Neural cell (in vitro differentiated cells): ENCODE measurements around the gene EPHA5. TPM values are rescaled to one million over a fixed set of nuclear protein-coding genes. Genes with fewer than 3 reads are reported as not detected.

Experiments
- H2AFZ ChIP-seq: fragments of 200-600, 300-800 bp; sonication (generic), shearing (Covaris generic); 2 replicates; pipeline ENCODE4 v1.6.0; 2014; ENCODE audit warnings: low read depth, mild to moderate bottlenecking, antibody characterized with exemption, low read length, moderate library complexity
- H3F3A ChIP-seq: fragments of 200-600 bp; shearing (Covaris generic); 2 replicates; pipeline ENCODE4 v1.6.1; 2016; ENCODE audit warnings: mild to moderate bottlenecking, moderate library complexity, mixed read lengths, antibody characterized with exemption, low read length; ENCODE audit not compliant: insufficient read depth, poor library complexity, severe bottlenecking
- H3K27ac ChIP-seq: fragments of 200-600, 300-800 bp; sonication (generic), shearing (Covaris generic); 2 replicates; pipeline ENCODE4 v1.5.1; 2014; ENCODE audit warnings: mild to moderate bottlenecking, low read length, moderate library complexity
- H3K27me3 ChIP-seq: fragments of 300-800, 200-600 bp; sonication (generic), shearing (Covaris generic); 2 replicates; pipeline ENCODE4 v1.6.0; 2014; ENCODE audit warnings: mild to moderate bottlenecking, low read depth, low read length, moderate library complexity; ENCODE audit not compliant: insufficient read depth
- H3K36me3 ChIP-seq: fragments of 300-800, 200-600 bp; sonication (generic), shearing (Covaris generic); 2 replicates; pipeline ENCODE4 v1.5.1; 2014; ENCODE audit warnings: mild to moderate bottlenecking, antibody characterized with exemption, low read length, moderate library complexity; ENCODE audit not compliant: insufficient read depth
- H3K4me2 ChIP-seq: fragments of 300-800, 200-600 bp; sonication (generic), shearing (Covaris generic); 2 replicates; pipeline ENCODE4 v1.6.0; 2014; ENCODE audit warnings: mild to moderate bottlenecking, low read length
- H3K4me3 ChIP-seq: fragments of 300-800, 200-600 bp; sonication (generic), shearing (Covaris generic); 2 replicates; pipeline ENCODE4 v1.5.1; 2014; ENCODE audit warnings: mild to moderate bottlenecking, low read length, moderate library complexity
- H3K79me2 ChIP-seq: fragments of 200-600 bp; shearing (Covaris generic); replicated peaks from 2 replicates; pipeline ENCODE4 v1.6.0; 2014; ENCODE audit warnings: mild to moderate bottlenecking, low read length, moderate library complexity; ENCODE audit not compliant: insufficient read depth
- H3K9ac ChIP-seq: fragments of 300-800, 200-600 bp; sonication (generic), shearing (Covaris generic); 2 replicates; pipeline ENCODE4 v1.6.1; 2016; ENCODE audit warnings: mild to moderate bottlenecking, low read length, mixed read lengths
- H3K9me2 ChIP-seq: fragments of 200-600 bp; shearing (Covaris generic); 2 replicates; pipeline ENCODE4 v1.6.1; 2016; ENCODE audit warnings: mild to moderate bottlenecking, low read length, mixed read lengths; ENCODE audit not compliant: insufficient read depth
- H3K9me3 ChIP-seq: fragments of 200-600, 300-800 bp; sonication (generic), shearing (Covaris generic); 2 replicates; pipeline ENCODE4 v1.6.1; 2016; ENCODE audit warnings: mild to moderate bottlenecking, mixed run types, low read length, moderate library complexity, mixed read lengths
- H4K20me1 ChIP-seq: fragments of 200-600 bp; shearing (Covaris generic); 2 replicates; pipeline ENCODE4 v1.6.1; 2016; ENCODE audit warnings: mild to moderate bottlenecking, mixed run types; ENCODE audit not compliant: insufficient read depth
- CTCF ChIP-seq: fragments of 450-650 bp; IDR thresholded peaks from 2 replicates; pipeline ENCODE4 v1.5.1; 2014; ENCODE audit warnings: antibody characterized with exemption, mild to moderate bottlenecking, moderate library complexity; ENCODE audit not compliant: poor library complexity, severe bottlenecking
- EP300 ChIP-seq: fragments of 450-650 bp; conservative IDR thresholded peaks from 2 replicates; pipeline ENCODE4 v1.6.1; 2014; ENCODE audit warnings: antibody characterized with exemption, mild to moderate bottlenecking, moderate library complexity; ENCODE audit not compliant: poor library complexity, severe bottlenecking
- EZH2 ChIP-seq: fragments of 200-600, 300-800 bp; shearing (Covaris generic), sonication (generic); IDR thresholded peaks from 2 replicates; pipeline ENCODE4 v1.6.1; 2014; ENCODE audit warnings: antibody characterized with exemption, low read length, borderline replicate concordance, mild to moderate bottlenecking; ENCODE audit not compliant: insufficient read depth, poor library complexity, severe bottlenecking
- MXI1 ChIP-seq: fragments of 450-650 bp; conservative IDR thresholded peaks from 2 replicates; pipeline ENCODE4 v1.6.1; 2014; ENCODE audit warnings: antibody characterized with exemption, mild to moderate bottlenecking; ENCODE audit not compliant: poor library complexity, severe bottlenecking
- POLR2AphosphoS5 ChIP-seq: IDR thresholded peaks from 2 replicates; pipeline ENCODE4 v1.6.1; 2012
- RAD21 ChIP-seq: fragments of 450-650 bp; conservative IDR thresholded peaks from 2 replicates; pipeline ENCODE4 v1.6.1; 2014; ENCODE audit warnings: antibody characterized with exemption, mild to moderate bottlenecking, moderate library complexity
- REST ChIP-seq: IDR thresholded peaks from 2 replicates; pipeline ENCODE4 v1.6.1; 2012; ENCODE audit warnings: borderline replicate concordance
- SMC3 ChIP-seq: fragments of 450-650 bp; conservative IDR thresholded peaks from 2 replicates; pipeline ENCODE4 v1.6.1; 2014; ENCODE audit warnings: antibody characterized with exemption, mild to moderate bottlenecking, moderate library complexity; ENCODE audit not compliant: poor library complexity
- TAF1 ChIP-seq: IDR thresholded peaks from 2 replicates; pipeline ENCODE4 v1.6.1; 2012; ENCODE audit warnings: low read depth
- polyA plus RNA-seq: library from polyadenylated mRNA; depleted of rRNA; stranded (reverse); fragments of >200 nt; gene quantifications from 2 replicates; pipeline ENCODE4 v1.2.3, GENCODE V29; 2014

The EPHA5 gene
- polyA plus RNA-seq, 1 donor from 2014 or later, result 4.3 TPM

GRCh38 chr4:65656008-65656407 lies 14.3 kb downstream of the EPHA5 start:
- no peaks in the 10 kb centered on the region for H3K27me3 ChIP-seq
- H3K36me3 ChIP-seq, result no peaks in the 10 kb centered on the region
- no peak overlapping the region for H3K4me3 ChIP-seq
- no peaks in the 10 kb centered on the region for H3K9me2 ChIP-seq
- no peak overlapping the region for H3K4me2 ChIP-seq
- no peak overlapping the region for H3K9ac ChIP-seq
- no peaks in the 10 kb centered on the region for H3F3A ChIP-seq
- no peaks in the 10 kb centered on the region for H3K79me2 ChIP-seq
- H4K20me1 ChIP-seq, result no peaks in the 10 kb centered on the region
- no peak overlapping the region for H3K27ac ChIP-seq
- H2AFZ ChIP-seq, result no peak overlapping the region
- TF ChIP-seq REST (no peak), RAD21 (no peak), POLR2AphosphoS5 (no peak), EP300 (no peak), TAF1 (no peak), EZH2 (no peak)
- no peaks in the 10 kb centered on the region for H3K9me3 ChIP-seq

DNA sequence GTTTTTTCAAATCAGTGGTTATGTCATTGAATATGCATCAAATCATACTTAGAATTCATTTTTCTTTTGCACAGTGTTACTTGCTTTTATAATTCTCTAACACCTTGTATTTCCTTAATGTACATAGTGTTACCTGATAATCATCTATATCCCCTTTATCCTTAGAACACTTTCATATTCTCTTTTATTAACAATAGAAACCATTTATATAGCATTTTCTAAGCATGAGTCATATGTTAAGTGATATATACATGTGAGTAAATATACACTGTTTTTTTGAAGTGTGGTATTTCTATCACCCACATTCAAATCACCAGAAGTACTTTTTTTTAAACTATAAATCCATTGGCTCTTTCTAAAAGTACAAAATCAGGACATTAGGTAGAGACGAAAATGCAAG lies 15.3 kb downstream of the EPHA5 start:
- Histone ChIP-seq H3K9me3 (no peaks in the 10 kb centered on the region), H3K79me2 (no peaks in the 10 kb centered on the region)

More for the DNA sequence above, 15.3 kb downstream of the EPHA5 start:
- Histone ChIP-seq H2AFZ (no peak overlapping the region), H3K36me3 (no peaks in the 10 kb centered on the region), H3K27me3 (no peaks in the 10 kb centered on the region), H3K9ac (no peak overlapping the region), H3K4me3 (no peak overlapping the region), H4K20me1 (no peaks in the 10 kb centered on the region), H3K9me2 (no peaks in the 10 kb centered on the region), H3F3A (no peaks in the 10 kb centered on the region), H3K27ac (no peak overlapping the region), H3K4me2 (no peak overlapping the region)
- TF ChIP-seq EZH2, result no peak
- no peak for TF ChIP-seq REST
- no peak for TF ChIP-seq MXI1
- no peak for TF ChIP-seq TAF1
- no peak for TF ChIP-seq POLR2AphosphoS5
- TF ChIP-seq SMC3, result no peak
- no peak for TF ChIP-seq RAD21
- TF ChIP-seq CTCF, result no peak
- no peak for TF ChIP-seq EP300
